ACC112 (cell line): ENCODE data around the gene KRT24.
A peak's percentile ranks its signal among the peaks of the same experiment; 100 is the strongest.
"Not testable (repeated sequence)": the region's sequence is repeated elsewhere in the genome, so short reads cannot be mapped to it uniquely, and the experiment has no call there.

ENCODE experiments used
- H2AFZ ChIP-seq: fragments of 200-600 bp; sonication (generic); one replicate; pipeline ENCODE4 v1.6.0; 2017; ENCODE audit warnings: antibody characterized with exemption, low read length; ENCODE audit not compliant: unreplicated experiment
- H3K27ac ChIP-seq: fragments of 200-600 bp; sonication (generic); 2 replicates; pipeline ENCODE4 v1.5.1; 2014; ENCODE audit warnings: low read depth, mild to moderate bottlenecking, antibody characterized with exemption, low read length, moderate library complexity
- H3K27me3 ChIP-seq: fragments of 200-600 bp; sonication (generic); 2 replicates; pipeline ENCODE4 v1.6.1; 2014; ENCODE audit warnings: mild to moderate bottlenecking, antibody characterized with exemption, low read length, moderate library complexity, mixed read lengths; ENCODE audit not compliant: insufficient read depth
- H3K36me3 ChIP-seq: fragments of 200-600 bp; sonication (generic); 2 replicates; pipeline ENCODE4 v1.6.1; 2016; ENCODE audit warnings: mild to moderate bottlenecking, antibody characterized with exemption, low read length, moderate library complexity, mixed read lengths; ENCODE audit not compliant: insufficient read depth
- H3K4me1 ChIP-seq: fragments of 200-600 bp; sonication (generic); one replicate; pipeline ENCODE4 v1.6.1; 2016; ENCODE audit warnings: low read length, mixed read lengths; ENCODE audit not compliant: insufficient read depth, unreplicated experiment, control insufficient read depth
- H3K4me3 ChIP-seq: fragments of 200-600 bp; sonication (generic); 2 replicates; pipeline ENCODE4 v1.5.1; 2014; ENCODE audit warnings: mild to moderate bottlenecking, low read depth, low read length
- H3K79me2 ChIP-seq: fragments of 200-600 bp; sonication (generic); one replicate; pipeline ENCODE4 v1.6.0; 2016; ENCODE audit warnings: low read length; ENCODE audit not compliant: control insufficient read depth, unreplicated experiment, insufficient read depth

The KRT24 gene

GRCh38 chr17:40703652-40704051 is at the start of gene KRT24:
TSS of gene KRT24 (minus strand) at chr17:40703752. CDS start at chr17:40703693, 59 bp downstream.
- Histone ChIP-seq H3K36me3 (no peaks in the 10 kb centered on the region), H3K79me2 (no peaks in the 10 kb centered on the region), H3K27ac (no peak within 1 kb of the TSS), H3K27me3 (no peaks in the 10 kb centered on the region), H3K4me1 (peaks cover 4% of the 10 kb centered on the region), H3K4me3 (no peak within 1 kb of the TSS), H2AFZ (no peak within 1 kb of the TSS)

GRCh38 chr17:40751065-40751464 is 47.5 kb upstream of the KRT24 start:
- H2AFZ ChIP-seq: no peak overlapping the region
- no peaks in the 10 kb centered on the region for H3K36me3 ChIP-seq
- H3K79me2 ChIP-seq: no peaks in the 10 kb centered on the region
- H3K27me3 ChIP-seq: peaks cover 70% of the 10 kb centered on the region
- no peak overlapping the region for H3K27ac ChIP-seq
- no peak overlapping the region for H3K4me3 ChIP-seq
- no peaks in the 10 kb centered on the region for H3K4me1 ChIP-seq

DNA sequence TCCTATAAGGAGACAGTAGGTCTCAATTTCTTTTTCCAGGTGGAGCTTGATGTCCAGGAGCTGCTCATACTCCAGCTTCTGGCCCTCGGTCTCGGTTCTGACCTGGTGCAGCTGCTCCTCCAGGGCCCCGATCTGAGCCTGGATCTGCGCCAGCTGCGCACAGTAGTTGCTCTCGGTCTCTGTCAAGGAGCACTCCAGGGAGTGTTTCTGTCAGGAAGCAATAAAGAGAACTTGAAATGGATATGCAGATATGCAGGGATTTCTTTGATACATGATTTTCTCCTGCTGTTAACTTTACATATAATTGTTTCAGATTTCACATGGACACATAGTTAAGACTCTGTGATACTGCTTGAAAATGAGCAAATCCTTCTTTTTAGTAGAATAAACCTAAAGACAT is 46.8 kb upstream of the KRT24 start:
- Histone ChIP-seq H3K79me2 (no peaks in the 10 kb centered on the region), H3K27ac (no peak overlapping the region), H3K36me3 (no peaks in the 10 kb centered on the region), H3K27me3 (peaks cover 77% of the 10 kb centered on the region), H3K4me1 (no peaks in the 10 kb centered on the region), H3K4me3 (no peak overlapping the region), H2AFZ (no peak overlapping the region)

- H2AFZ ChIP-seq, H3K27ac ChIP-seq, H3K4me3 ChIP-seq, H3K4me1 ChIP-seq, H3K36me3 ChIP-seq, H3K79me2 ChIP-seq: not testable (repeated sequence)
- H3K27me3 ChIP-seq: peaks cover 79% of the 10 kb centered on the region
Observed at GRCh38 chr17:40748666-40749065, 45.1 kb upstream of the KRT24 start.

- no peak overlapping the region for H3K4me3 ChIP-seq
- no peaks in the 10 kb centered on the region for H3K36me3 ChIP-seq
- peaks cover 72% of the 10 kb centered on the region for H3K27me3 ChIP-seq
- H3K27ac ChIP-seq: no peak overlapping the region
- H3K4me1 ChIP-seq: no peaks in the 10 kb centered on the region
- no peaks in the 10 kb centered on the region for H3K79me2 ChIP-seq
- no peak overlapping the region for H2AFZ ChIP-seq
Observed at GRCh38 chr17:40738553-40738952, 35.0 kb upstream of the KRT24 start.

- H3K79me2 ChIP-seq: no peaks in the 10 kb centered on the region
- no peak overlapping the region for H3K4me3 ChIP-seq
- H3K27ac ChIP-seq: no peak overlapping the region
- no peaks in the 10 kb centered on the region for H3K4me1 ChIP-seq
- peaks cover 51% of the 10 kb centered on the region for H3K27me3 ChIP-seq
- H2AFZ ChIP-seq: no peak overlapping the region
- no peaks in the 10 kb centered on the region for H3K36me3 ChIP-seq
Observed at GRCh38 chr17:40735016-40735415, 31.5 kb upstream of the KRT24 start.

- Histone ChIP-seq H3K27me3 (peaks cover 43% of the 10 kb centered on the region), H3K36me3 (no peaks in the 10 kb centered on the region), H3K4me3 (no peak overlapping the region), H2AFZ (no peak overlapping the region), H3K4me1 (no peaks in the 10 kb centered on the region), H3K79me2 (no peaks in the 10 kb centered on the region), H3K27ac (no peak overlapping the region)
Observed at GRCh38 chr17:40734018-40734417, 30.5 kb upstream of the KRT24 start.

- Histone ChIP-seq H3K36me3 (no peaks in the 10 kb centered on the region), H3K4me1 (peaks cover 3% of the 10 kb centered on the region), H3K27me3 (peaks cover 22% of the 10 kb centered on the region; the same call in 1 of the 2 replicates), H2AFZ (no peak overlapping the region), H3K4me3 (no peak overlapping the region), H3K27ac (no peak overlapping the region), H3K79me2 (no peaks in the 10 kb centered on the region)
Observed at GRCh38 chr17:40730970-40731369, 27.4 kb upstream of the KRT24 start.

DNA sequence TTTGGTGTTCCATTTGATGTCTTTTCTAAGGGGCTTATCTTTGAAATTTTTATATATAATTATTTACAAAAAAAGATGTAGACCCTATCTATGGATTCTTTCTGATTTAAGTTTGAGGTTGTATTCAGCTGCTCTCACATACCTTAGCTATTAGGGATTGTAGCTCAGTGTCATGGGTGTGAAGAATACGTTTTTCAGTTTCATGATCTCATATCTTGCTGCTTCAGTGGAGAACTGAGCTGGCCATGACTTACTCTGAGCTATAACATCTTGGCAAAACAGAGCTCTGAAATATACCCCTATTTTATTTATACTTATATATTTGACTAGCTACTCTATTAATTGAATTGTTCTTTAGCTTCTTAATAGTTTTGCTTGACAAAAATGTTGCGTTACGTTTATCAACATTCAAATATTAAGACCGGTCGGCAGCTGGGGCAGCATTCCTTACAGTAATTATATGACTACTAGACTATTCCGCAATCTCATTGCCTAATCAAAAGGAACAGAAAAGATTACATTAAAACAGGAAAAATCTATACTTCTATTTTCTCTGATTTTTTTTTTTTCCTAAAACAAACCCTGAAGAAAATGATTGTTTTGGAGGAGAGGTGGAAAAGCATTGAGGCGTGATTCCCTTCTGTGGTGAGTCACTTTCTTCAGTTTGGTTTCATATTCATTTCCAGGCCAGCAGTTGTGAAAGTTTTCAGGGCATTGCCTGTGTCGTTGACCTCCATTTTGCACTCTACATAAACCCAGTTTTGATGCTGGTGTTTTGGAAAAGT is 24.1 kb upstream of the KRT24 start:
- H3K4me3 ChIP-seq: peak overlapping the region; percentile 68
- H2AFZ ChIP-seq: peak overlapping the region; percentile 91
- peaks cover 3% of the 10 kb centered on the region for H3K4me1 ChIP-seq
- H3K27me3 ChIP-seq: peaks cover 9% of the 10 kb centered on the region; the same call in 1 of the 2 replicates
- H3K79me2 ChIP-seq: no peaks in the 10 kb centered on the region
- no peaks in the 10 kb centered on the region for H3K36me3 ChIP-seq
- peak overlapping the region; percentile 75 for H3K27ac ChIP-seq

DNA sequence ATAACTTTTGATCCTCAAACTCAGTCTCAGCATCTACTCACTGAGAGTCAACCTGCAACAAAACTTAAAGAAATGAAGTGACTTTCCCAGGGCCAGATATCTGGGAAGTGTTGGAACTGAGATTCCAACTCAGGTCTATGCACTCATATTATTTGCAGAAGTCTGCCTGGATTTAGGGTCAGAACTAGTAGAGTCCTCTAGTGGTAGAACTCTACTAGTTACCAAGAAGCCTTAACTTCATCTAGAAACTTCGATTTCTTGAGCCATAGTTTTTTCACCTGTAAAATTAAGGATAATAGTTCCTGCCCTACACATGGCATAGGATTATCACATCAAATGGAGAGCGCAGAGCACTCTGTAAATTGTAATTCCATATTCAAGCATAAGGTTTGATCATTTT is 23.4 kb upstream of the KRT24 start:
- peaks cover 9% of the 10 kb centered on the region; the same call in 1 of the 2 replicates for H3K27me3 ChIP-seq
- no peaks in the 10 kb centered on the region for H3K79me2 ChIP-seq
- peak overlapping the region; percentile 91 for H2AFZ ChIP-seq
- peaks cover 7% of the 10 kb centered on the region for H3K4me1 ChIP-seq
- no peaks in the 10 kb centered on the region for H3K36me3 ChIP-seq
- no peak overlapping the region for H3K4me3 ChIP-seq
- no peak overlapping the region for H3K27ac ChIP-seq

GRCh38 chr17:40724656-40725055 is 21.1 kb upstream of the KRT24 start:
- Histone ChIP-seq H3K4me1 (peaks cover 7% of the 10 kb centered on the region), H3K4me3 (no peak overlapping the region), H3K36me3 (no peaks in the 10 kb centered on the region), H3K27ac (no peak overlapping the region), H3K27me3 (no peaks in the 10 kb centered on the region), H3K79me2 (no peaks in the 10 kb centered on the region), H2AFZ (no peak overlapping the region)
